ENCODE data around the gene CDC42EP5. TPM values are rescaled to one million over a fixed set of nuclear protein-coding genes. Genes with fewer than 3 reads are reported as not detected.
"Not testable (repeated sequence)": the region's sequence is repeated elsewhere in the genome, so short reads cannot be mapped to it uniquely, and the experiment has no call there.

The CDC42EP5 gene
- not detected in 2 replicates for total RNA-seq

GRCh38 chr19:54473071-54473891, at the start of gene CDC42EP5:
Gene CDC42EP5 (minus strand): TSS chr19:54473296. CDS start chr19:54465547, 7,749 bp downstream.
- intact Hi-C loops (cut with micrococcal nuclease): no loop called here

- intact Hi-C loops (cut with micrococcal nuclease): no loop called here
Observed at GRCh38 chr19:54521860-54522513, 48.9 kb upstream of the CDC42EP5 start.

DNA sequence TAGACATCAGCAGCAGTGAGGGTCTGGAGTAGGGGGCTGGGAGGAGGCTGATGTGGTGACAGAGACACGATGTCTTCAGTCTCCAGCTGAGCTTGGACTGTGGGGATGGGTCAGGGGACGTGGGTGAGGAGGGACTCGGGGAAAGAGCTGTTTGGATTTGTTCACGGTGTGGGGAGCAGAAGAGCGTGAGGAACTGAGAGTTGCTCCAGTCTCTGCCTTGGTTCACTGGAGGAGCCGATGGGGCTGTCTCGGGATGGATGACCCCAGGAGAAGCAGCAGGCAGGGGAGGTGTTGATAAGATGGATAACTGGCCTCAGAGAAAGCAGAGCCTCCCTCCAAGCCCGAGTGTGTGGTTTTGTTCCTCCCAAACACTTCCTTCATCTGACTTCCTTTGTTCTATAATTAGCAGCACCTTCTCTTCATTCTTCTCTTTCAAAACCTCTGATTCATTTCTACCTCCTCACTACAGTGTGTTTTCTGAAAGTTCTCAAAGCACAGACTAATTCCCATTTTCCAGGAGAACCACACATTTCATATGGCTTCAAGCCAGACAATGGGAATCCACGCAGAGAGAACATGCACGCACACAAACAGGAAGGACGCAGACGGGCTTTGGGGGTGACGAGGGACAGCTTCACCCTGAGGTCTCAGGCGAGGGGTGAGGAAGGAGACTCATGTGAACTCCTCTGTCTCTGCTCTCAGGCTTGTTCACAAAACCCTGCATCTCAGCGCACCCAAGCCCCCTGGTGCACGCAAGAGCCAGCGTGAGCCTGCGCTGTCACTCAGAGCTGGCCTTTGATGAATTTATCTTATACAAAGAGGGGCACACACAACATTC, 48.1 kb upstream of the CDC42EP5 start:
- intact Hi-C loops (cut with micrococcal nuclease): no loop called here

- intact Hi-C loops (cut with micrococcal nuclease): no loop called here
Observed at GRCh38 chr19:54518844-54519243, 45.7 kb upstream of the CDC42EP5 start.

DNA sequence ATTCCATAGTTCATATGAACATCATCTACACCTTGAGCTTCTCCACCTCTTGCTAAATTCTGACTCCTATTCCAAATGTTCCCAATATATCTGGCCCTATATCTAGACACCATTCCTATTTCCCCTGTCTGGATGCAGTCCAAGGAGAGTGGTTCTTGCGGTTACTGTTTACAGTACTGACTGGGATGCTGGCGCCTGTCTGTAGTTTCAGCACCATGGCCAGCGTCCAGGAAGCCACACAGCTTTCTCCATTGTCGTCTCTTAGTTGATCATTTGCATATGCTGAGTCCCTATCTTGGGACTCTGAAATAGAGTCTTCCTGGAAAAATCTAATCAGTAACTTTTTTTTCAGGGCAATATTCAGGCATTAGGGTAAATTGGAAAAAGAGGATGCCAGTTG, 44.4 kb upstream of the CDC42EP5 start:
- intact Hi-C loops (cut with micrococcal nuclease): no loop called here

DNA sequence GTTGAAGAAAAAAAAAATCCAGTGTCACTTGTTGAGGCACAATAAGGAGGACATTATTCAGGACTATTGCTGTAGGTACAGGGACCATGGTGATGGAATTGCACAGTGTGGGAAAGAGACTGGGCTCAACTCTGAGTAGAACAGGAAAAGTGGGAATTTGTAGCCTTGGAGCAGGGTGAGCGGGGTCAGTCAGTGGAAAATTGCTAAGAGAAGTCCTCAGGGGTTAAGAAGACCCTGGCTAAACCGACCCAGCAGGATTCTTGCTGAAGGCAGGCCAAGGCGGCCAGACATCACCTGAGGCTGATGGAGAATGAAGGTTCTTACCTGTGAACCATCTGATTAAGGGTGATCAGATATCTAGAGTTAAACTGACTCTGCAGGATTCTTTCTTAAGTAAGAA, 42.1 kb upstream of the CDC42EP5 start:
- intact Hi-C loops (cut with micrococcal nuclease): no loop called here

DNA sequence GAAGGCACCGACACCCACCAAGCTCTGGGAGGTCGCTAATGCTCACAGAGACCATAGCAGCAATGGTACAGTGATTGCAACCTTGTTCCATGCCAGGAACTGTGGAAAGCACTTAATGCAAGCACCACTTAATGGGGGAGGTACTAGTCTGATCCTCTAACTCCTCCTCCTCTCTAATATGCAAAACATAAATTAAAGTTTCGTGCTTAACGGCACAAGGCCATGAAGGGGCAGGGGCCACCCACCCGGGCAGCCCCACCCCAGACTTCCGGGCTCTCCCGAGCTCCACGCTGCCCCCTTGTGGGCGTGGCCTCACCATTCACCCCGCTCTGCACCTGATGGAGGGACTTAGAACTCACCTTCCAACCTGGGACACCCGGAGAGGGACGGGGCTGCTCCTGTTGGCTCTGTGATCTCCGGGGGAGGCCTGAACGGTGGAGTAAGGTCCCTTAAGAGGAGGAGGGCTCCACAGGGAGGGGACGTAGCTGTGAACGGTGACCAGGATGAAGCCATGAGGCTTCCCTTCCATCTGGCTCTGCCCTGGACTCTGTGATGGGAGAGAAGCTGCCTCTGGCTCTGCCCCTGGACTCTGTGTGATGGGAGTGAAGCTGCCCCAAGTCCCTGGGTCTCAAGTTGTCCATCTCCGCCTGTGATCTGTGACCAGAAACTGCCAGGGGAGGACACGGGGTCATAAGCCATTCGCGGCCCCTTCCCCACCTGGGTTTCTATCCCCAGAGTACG, 36.3 kb upstream of the CDC42EP5 start:
- intact Hi-C loops (cut with micrococcal nuclease): not testable (repeated sequence)

DNA sequence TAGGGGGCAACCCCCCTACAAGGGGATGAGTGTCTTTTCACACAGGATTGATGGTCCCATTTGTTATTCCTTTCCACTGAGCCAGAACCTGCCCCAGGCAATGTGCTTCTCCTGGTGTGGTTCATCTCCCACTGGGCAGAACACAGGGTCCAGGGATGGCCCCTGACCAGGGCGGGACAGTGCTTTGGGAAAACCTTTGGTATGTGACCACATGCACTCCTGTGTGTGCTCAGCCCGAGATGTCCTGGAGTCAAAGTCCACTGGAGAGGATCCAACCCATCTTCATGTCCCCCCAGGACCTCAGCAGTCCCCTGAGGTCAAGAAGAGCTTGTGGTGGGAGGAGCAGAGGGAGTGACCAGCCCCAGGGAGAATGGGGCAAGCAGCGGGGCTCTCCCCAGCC, 35.4 kb upstream of the CDC42EP5 start:
- intact Hi-C loops (cut with micrococcal nuclease): not testable (repeated sequence)

GRCh38 chr19:54507824-54508223, 34.7 kb upstream of the CDC42EP5 start:
- intact Hi-C loops (cut with micrococcal nuclease): no loop called here

DNA sequence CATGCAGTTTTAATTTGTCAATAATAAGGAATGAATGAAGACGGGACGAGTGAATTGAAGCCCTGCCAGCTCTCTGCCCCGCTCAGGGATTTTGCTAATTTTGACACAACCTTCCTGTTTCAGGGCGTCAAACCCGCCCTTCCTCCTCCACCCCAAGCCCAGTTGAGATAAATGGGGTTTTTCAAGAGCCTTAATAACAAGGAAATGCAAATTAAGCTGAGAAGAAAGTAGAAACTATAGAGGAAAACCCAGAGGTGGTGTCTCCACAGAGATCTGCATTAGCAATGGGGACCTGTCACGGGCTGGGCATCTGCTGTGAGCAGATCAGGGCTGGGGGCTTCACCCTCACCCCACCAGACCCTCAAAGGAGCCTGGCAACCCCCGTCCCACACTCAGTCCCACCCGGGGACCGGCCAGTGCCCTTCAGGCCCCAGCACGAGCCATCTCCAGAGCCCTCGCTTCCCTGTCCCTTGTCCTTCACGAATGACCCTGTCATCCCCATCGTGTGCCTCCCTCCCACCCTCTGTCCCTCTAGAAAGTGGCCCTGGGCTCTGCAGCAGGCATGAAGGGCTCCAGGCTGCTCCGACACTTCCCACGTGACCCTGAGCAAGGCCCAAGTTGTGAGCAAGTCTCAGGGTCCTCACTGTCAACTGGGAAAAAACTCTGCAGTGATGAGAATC, 34.1 kb upstream of the CDC42EP5 start:
- intact Hi-C loops (cut with micrococcal nuclease): not testable (repeated sequence)

DNA sequence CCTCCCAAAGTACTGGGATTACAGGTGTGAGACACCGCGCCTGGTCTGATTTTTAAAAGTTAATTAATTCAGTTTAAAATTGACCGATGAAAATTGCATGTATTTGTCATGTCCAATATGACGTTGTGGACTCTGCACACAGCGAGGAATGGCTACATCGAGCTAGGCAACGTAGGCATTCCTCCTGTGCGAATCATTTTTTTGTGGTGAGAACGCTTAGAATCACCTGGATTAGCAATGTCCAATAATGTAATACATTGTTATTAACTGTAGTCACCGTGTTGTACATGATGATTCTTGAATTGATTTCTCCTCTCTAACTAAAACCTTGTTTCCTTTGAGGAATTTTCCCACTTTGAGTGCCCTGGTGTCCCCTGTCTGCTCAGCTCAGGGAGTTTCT, 33.0 kb upstream of the CDC42EP5 start:
- intact Hi-C loops (cut with micrococcal nuclease): no loop called here

- intact Hi-C loops (cut with micrococcal nuclease): not testable (repeated sequence)
Observed at GRCh38 chr19:54505542-54505941, 32.4 kb upstream of the CDC42EP5 start.

- intact Hi-C loops (cut with micrococcal nuclease): no loop called here
Observed at GRCh38 chr19:54502518-54503048, 29.5 kb upstream of the CDC42EP5 start, which contains the start of gene LAIR2. Gene LAIR2 (plus strand): TSS chr19:54502831. CDS start chr19:54502919, 88 bp downstream.

DNA sequence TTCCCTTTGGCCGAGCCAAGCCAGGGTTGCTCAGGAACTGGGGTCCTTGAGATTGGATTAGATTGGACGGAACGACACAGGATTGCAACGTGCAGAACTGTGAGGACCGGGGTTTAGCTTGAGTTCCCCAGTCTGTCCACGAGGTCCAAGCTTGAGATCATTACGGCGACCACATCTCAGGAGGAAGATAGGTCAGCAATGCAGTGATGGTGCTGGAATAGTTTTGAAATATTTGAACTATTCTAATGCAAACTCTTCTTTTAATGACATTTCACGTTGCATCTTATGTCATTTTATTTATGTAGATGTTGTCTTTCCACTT, 25.3 kb upstream of the CDC42EP5 start:
- intact Hi-C loops (cut with micrococcal nuclease): not testable (repeated sequence)

- intact Hi-C loops (cut with micrococcal nuclease): loop anchor here (2.0 kb wide), 1 partner anchor 15 kb away; no protein-coding TSS in a partner anchor
Observed at GRCh38 chr19:54497747-54498450, 24.8 kb upstream of the CDC42EP5 start.

GRCh38 chr19:54495284-54495683, 22.2 kb upstream of the CDC42EP5 start:
- intact Hi-C loops (cut with micrococcal nuclease): not testable (repeated sequence)

GRCh38 chr19:54493967-54494585, 21.0 kb upstream of the CDC42EP5 start:
- intact Hi-C loops (cut with micrococcal nuclease): no loop called here

- intact Hi-C loops (cut with micrococcal nuclease): not testable (repeated sequence)
Observed at GRCh38 chr19:54493056-54493455, 20.0 kb upstream of the CDC42EP5 start.

DNA sequence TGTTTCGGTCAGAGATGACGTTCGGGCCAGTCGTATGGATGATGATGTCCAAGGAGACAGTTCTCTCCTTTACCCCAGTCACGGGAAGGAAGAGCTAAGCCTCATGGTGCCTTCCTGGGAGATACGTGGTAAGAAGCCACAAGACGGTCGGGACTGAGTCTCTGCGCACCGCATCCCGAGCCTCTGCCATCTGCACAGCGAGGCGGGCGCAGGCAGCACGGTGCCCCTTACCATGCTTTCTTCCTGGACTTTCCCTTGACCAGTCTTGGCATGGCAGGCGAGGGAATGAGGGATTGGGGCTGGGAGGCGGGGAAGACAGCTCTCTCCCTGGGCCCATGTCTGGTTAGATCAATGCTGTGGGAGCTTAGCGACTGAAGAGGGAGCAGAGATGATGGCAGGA, 19.5 kb upstream of the CDC42EP5 start:
- intact Hi-C loops (cut with micrococcal nuclease): no loop called here
